ENCODE measurements around the gene FLOT1. TPM values are rescaled to one million over a fixed set of nuclear protein-coding genes. Genes with fewer than 3 reads are reported as not detected.

FLOT1 gene
- total RNA-seq, 1 experiment from 2014 or later: 111 TPM

- H3K79me1 ChIP-seq (ENCODE audit: insufficient read depth, low read depth, low read length, poor library complexity, severe bottlenecking): no peaks in the 10 kb centered on the region
- no peak overlapping the region for H3K56ac ChIP-seq (ENCODE audit: insufficient read length, low read depth, low read length)
- H3K79me2 ChIP-seq (ENCODE audit: insufficient read depth, low read length): no peaks in the 10 kb centered on the region
- H3K14ac ChIP-seq (ENCODE audit: insufficient read depth, low read length): no peak overlapping the region
- H3K27ac ChIP-seq (ENCODE audit: insufficient read length, low read depth, low read length): no peak overlapping the region
- no CpG with 5 or more reads among the region's 10 CpGs for WGBS (ENCODE audit: extremely low coverage, insufficient read length, low lambda C conversion rate)
- H4K91ac ChIP-seq (ENCODE audit: insufficient read length, low read depth, low read length): no peak overlapping the region
- TF ChIP-seq, protein P1, sequence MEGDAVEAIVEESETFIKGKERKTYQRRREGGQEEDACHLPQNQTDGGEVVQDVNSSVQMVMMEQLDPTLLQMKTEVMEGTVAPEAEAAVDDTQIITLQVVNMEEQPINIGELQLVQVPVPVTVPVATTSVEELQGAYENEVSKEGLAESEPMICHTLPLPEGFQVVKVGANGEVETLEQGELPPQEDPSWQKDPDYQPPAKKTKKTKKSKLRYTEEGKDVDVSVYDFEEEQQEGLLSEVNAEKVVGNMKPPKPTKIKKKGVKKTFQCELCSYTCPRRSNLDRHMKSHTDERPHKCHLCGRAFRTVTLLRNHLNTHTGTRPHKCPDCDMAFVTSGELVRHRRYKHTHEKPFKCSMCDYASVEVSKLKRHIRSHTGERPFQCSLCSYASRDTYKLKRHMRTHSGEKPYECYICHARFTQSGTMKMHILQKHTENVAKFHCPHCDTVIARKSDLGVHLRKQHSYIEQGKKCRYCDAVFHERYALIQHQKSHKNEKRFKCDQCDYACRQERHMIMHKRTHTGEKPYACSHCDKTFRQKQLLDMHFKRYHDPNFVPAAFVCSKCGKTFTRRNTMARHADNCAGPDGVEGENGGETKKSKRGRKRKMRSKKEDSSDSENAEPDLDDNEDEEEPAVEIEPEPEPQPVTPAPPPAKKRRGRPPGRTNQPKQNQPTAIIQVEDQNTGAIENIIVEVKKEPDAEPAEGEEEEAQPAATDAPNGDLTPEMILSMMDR (conservative IDR thresholded peaks at IDR 0.05): no peak
- no peaks in the 10 kb centered on the region for H4K20me1 ChIP-seq (ENCODE audit: control insufficient read depth, insufficient read depth, insufficient read length)
- no peak overlapping the region for H3K4me2 ChIP-seq (ENCODE audit: insufficient read depth, insufficient read length, low read length)
- no peak overlapping the region for H3K4ac ChIP-seq (ENCODE audit: low read depth, low read length)
- DNase-seq: no peak
- no peak overlapping the region for H2BK15ac ChIP-seq (ENCODE audit: low read depth, low read length)
- Mint-ChIP-seq H3K27ac (no peak overlapping the region), H3K9me3 (no peaks in the 10 kb centered on the region), H3K4me3 (no peak overlapping the region), H3K27me3 (ENCODE audit: low read depth) (no peaks in the 10 kb centered on the region), H3K4me1 (peaks cover 5 to 9% of the 10 kb centered on the region in 2 experiments), H3K36me3 (ENCODE audit: insufficient read depth in 1 of 3, low read depth in 3 of 3) (peaks cover 50 to 76% (median 71%) of the 10 kb centered on the region in 3 experiments; a peak in 6 of 7 replicates)
- no peak overlapping the region for H2BK20ac ChIP-seq (ENCODE audit: low read depth, low read length, poor library complexity, severe bottlenecking)
- no peak overlapping the region for H3K23ac ChIP-seq (ENCODE audit: insufficient read length, low read depth, low read length)
- no peak overlapping the region for H3K9ac ChIP-seq (ENCODE audit: extremely low read depth, insufficient read length, low read length)
- no peaks in the 10 kb centered on the region for H3K27me3 ChIP-seq (ENCODE audit: insufficient read depth, low read length)
- no peak overlapping the region for H4K8ac ChIP-seq (replicated peaks; ENCODE audit: insufficient read length, low read depth, low read length)
- no peak overlapping the region for H2BK5ac ChIP-seq (ENCODE audit: insufficient read length, low read length)
- H3K9me3 ChIP-seq (ENCODE audit: control insufficient read depth, low read depth, low read length): no peaks in the 10 kb centered on the region
- no peak overlapping the region for H4K5ac ChIP-seq (ENCODE audit: insufficient read length, low read depth, low read length)
- no peak overlapping the region for H2AFZ ChIP-seq (ENCODE audit: low read length)
- no peak overlapping the region for H2BK12ac ChIP-seq (ENCODE audit: insufficient read length, low read depth, low read length)
- H3T11ph ChIP-seq (ENCODE audit: low read length): no peak overlapping the region
- H3K4me1 ChIP-seq (ENCODE audit: insufficient read depth, low read length): 0 out of 2 replicates have a peak, but pooled peaks cover 2% of the 10 kb centered on the region
- no peak overlapping the region for H3K18ac ChIP-seq (ENCODE audit: insufficient read length, low read depth, low read length)
- no peak overlapping the region for H2BK120ac ChIP-seq (ENCODE audit: low read depth, low read length, poor library complexity, severe bottlenecking)
- no peak overlapping the region for H2AK5ac ChIP-seq (ENCODE audit: insufficient read length, low read length)
- no peaks in the 10 kb centered on the region for H3K23me2 ChIP-seq (ENCODE audit: insufficient read length, low read depth, low read length, poor library complexity, severe bottlenecking)
Measured at GRCh38 chr6:30703011-30703410, 39.5 kb downstream of the FLOT1 start.

Measured in H9 (cell line).